HG02623 (cell line): ENCODE data around the gene SLC39A10.

Experiments
- ATAC-seq: cut with Tn5 transposase; IDR thresholded peaks from one replicate; pipeline ENCODE4 v1.9.1; 2021; ENCODE audit warnings: moderate library complexity; ENCODE audit not compliant: unreplicated experiment

SLC39A10 gene, protein sequence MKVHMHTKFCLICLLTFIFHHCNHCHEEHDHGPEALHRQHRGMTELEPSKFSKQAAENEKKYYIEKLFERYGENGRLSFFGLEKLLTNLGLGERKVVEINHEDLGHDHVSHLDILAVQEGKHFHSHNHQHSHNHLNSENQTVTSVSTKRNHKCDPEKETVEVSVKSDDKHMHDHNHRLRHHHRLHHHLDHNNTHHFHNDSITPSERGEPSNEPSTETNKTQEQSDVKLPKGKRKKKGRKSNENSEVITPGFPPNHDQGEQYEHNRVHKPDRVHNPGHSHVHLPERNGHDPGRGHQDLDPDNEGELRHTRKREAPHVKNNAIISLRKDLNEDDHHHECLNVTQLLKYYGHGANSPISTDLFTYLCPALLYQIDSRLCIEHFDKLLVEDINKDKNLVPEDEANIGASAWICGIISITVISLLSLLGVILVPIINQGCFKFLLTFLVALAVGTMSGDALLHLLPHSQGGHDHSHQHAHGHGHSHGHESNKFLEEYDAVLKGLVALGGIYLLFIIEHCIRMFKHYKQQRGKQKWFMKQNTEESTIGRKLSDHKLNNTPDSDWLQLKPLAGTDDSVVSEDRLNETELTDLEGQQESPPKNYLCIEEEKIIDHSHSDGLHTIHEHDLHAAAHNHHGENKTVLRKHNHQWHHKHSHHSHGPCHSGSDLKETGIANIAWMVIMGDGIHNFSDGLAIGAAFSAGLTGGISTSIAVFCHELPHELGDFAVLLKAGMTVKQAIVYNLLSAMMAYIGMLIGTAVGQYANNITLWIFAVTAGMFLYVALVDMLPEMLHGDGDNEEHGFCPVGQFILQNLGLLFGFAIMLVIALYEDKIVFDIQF

DNA sequence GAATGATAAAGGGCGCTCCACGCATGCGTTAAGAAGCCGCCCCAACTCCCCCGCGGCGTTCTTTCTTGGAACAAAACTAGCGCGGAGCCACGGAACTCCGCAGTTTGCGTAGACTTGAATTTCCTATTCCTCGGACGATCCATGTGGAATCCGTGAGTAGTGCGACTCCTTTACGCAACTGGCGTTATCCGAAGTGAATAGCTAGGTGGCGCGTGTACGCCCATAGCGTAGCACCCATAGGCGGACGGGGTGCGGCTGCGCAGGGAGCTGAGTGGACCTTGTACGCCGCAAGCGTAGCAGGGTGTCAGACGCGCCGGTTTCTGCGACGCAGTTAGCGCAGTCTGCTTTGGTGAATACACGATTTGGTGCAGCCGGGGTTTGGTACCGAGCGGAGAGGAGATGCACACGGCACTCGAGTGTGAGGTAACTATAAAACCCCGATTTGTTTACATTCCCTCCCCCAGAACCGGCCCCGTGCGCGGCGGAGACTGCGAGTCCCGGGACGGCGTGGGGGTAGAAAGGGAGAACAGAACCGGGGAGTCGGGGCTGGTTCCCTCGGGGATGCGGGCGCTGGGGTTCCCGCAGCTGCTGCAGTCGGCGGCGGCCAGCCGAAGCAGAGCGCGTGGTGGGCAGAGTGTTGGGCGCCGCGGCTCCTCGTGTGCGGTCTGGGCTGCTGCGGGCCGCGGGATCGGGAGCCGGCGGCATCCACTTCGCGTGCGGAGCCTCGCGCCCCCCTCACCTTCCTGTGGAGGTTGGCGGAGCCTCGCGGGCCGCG lies at the start of gene SLC39A10:
Gene SLC39A10, plus strand, starts transcription at position 368 of the 775 bp plus-strand sequence. CDS start 22,817 bp downstream, outside the sequence.
- ATAC-seq, result peak; percentile 69

DNA sequence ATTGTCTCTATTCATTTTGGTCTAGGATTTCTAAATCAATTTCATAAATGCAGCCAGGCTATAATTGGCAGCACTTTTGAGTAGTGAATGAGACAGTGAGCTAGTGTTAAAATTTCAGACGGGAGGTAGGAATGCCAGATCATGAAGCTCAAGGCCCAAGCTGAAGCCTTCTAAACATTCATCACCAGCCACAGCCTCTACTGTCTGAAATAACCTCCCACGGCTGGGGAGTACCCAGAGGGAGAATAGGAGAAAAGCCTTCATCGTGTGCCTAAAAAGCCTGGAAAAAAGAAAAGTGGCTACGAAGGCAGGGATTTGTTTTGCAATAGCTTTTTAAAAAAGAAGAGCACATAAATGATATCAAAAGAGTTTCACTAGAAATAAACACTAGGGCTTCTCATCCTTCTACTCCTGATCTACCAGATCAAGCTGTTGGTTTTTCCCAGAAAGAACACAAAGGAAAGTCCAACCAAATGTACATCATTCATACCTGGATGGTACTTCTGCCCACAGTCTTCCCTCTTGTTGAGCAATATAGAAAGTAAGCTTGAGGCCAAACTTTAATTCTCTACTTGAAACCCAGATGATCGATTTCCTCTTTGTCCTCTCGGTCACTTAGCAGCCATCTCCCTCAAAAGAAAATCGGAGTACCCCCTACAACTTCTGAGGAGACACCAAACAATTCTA lies 48.1 kb upstream of the SLC39A10 start:
- no peak for ATAC-seq

GRCh38 chr2:195610717-195611116 lies 46.3 kb upstream of the SLC39A10 start:
- no peak for ATAC-seq

- ATAC-seq, result no peak
Measured at GRCh38 chr2:195612611-195613495, 44.2 kb upstream of the SLC39A10 start.

DNA sequence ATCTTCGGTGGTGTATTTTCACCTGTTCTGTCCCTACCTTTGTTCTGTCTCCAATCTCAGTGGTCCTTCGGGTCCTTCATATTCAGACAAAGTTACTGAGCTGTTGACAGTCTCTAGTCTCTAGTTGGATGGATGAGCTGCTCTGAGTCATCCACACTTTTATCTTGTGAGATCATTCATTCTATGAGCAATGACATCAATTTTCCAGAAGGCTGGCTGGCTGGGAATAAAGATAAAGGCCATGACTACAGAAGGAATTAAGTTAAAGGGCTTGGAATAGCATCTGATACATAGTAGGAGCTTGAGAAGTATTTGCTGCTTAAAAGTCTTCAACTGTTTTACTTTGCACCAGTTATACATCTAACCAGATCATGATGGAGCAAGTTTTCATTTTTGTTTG lies 43.1 kb upstream of the SLC39A10 start:
- no peak for ATAC-seq

- no peak for ATAC-seq
Measured at GRCh38 chr2:195619590-195619989, 37.4 kb upstream of the SLC39A10 start.

DNA sequence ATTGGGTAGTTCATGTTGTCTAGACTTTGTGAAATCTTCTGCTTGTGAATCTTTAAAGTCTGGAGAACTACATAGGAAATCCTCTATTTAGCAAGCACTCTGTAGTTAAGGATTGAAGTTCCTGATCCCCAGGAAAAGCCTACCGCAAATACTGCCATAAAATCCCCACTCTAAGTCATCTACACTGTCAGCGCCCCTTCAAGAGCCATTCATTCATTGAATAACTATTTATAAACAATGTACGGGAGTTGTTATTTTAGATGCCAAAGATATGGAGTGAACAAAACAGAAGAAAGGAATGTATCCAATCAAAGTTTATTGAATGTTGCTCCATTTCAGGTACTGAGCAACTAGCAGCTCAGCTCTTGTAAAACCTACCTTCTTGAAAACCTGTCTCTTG lies 36.5 kb upstream of the SLC39A10 start:
- ATAC-seq, result no peak

GRCh38 chr2:195622966-195623365 lies 34.1 kb upstream of the SLC39A10 start:
- no peak for ATAC-seq

DNA sequence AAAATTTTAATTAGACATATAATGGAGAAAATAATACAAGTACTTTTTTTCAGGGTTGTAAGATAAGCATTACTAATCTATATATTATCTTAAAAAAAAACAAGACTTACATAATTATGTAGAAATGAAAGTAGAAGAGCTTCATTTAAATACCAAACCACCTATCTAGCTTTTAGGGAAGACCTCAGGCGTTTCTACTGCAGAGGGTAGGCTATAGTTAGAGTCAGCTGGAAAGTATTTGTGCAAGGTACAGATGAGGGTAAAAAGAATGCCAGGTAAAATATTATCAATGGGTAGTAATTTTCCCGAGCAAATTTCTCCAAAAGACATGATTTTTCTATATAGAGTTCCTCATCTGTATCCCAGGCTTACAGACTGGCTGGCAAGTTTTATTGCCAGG lies 30.5 kb upstream of the SLC39A10 start:
- no peak for ATAC-seq

DNA sequence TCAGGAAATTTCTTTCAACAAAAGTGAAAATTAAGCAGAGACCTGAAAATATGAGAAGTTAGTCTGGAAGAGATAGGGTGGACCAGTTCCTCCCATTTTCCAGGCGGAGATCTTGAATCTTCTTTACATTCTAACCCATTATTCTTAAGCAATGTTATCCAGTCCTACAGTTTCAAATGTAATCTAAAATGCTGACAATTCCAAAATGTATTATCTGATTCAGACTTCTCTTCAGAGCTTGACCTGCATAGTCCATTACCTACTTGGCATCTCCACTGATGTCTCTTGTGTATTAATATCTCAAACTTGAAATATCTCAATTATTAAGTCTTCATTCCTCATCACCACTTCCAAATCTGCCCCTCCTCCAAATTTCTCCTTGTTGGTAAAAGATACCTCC lies 28.4 kb upstream of the SLC39A10 start:
- ATAC-seq, result no peak

GRCh38 chr2:195632856-195633572 lies 24.0 kb upstream of the SLC39A10 start:
- ATAC-seq, result no peak

- no peak for ATAC-seq
Measured at GRCh38 chr2:195633573-195633870, 23.5 kb upstream of the SLC39A10 start.

- ATAC-seq, result no peak
Measured at GRCh38 chr2:195633974-195634373, 23.1 kb upstream of the SLC39A10 start.

DNA sequence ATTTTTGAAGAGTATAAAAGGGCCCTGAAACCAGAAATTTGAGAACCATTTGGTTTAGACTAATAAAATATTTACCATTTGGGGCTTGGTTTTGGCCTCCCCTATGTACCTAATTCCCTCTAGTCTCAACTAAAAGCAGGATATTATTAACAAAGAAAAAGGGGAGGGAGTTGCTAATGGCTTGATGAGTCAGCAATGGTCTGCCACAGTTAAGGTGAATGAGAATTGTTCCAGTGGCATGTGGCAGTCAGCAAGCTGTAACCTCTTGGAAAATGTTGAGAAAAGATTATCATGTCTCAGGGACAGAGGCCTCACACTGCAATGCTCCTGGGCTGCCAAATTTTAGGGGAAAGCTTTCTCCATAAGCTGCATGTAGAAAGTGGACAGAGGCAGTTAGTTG lies 20.1 kb upstream of the SLC39A10 start:
- no peak for ATAC-seq

GRCh38 chr2:195638750-195639149 lies 18.3 kb upstream of the SLC39A10 start:
- ATAC-seq, result no peak

DNA sequence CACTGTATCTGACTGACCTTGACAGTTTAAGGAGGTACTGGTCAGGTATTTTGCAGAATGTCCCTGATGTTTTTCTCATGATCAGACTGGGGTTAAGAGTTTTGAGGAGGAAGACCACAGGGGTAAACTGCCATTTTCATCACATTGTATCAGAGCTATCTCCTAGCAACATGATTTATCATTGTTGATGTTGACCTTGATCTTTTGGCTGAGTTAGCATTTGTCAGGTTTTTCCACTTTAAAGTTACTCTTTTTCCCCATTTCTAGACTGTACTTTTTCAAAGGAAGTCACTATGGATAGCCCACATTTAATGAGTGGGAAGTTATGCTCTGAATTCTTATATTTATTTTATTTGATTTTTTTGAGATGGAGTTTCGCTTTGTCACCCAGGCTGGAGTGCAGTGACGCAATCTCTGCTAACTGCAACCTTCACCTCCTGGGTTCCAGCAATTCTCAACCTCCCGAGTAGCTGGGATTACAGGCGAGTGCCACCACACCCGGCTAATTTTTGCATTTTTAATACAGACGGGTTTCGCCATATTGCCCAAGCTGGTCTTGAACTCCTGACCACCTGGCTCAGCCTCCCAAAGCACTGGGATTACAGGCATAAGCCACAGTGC lies 17.7 kb upstream of the SLC39A10 start:
- no peak for ATAC-seq

GRCh38 chr2:195639959-195640358 lies 17.1 kb upstream of the SLC39A10 start:
- ATAC-seq, result no peak

GRCh38 chr2:195642027-195642678 lies 14.9 kb upstream of the SLC39A10 start:
- no peak for ATAC-seq
